PFSK-1 (cell line): ENCODE measurements around the gene STK32B.

Experiments
- POLR2AphosphoS5 ChIP-seq: IDR thresholded peaks from 2 replicates; pipeline ENCODE4 v1.6.1; 2012; ENCODE audit warnings: low read depth, mild to moderate bottlenecking, control low read depth, low read length, moderate library complexity
- REST ChIP-seq, 2 experiments: IDR thresholded peaks; 2 replicates each; pipeline versions ENCODE4 v1.6.1 to v1.8.0; 2011 to 2012; ENCODE audit warnings: low read depth in 2 of 2, low read length in 2 of 2, control low read depth in 1 of 2, inconsistent platforms in 1 of 2, mild to moderate bottlenecking in 1 of 2, moderate library complexity in 1 of 2; ENCODE audit not compliant: insufficient read depth in 1 of 2
- SIN3A ChIP-seq: IDR thresholded peaks from 2 replicates; pipeline ENCODE4 v1.6.1; 2012; ENCODE audit warnings: mild to moderate bottlenecking, low read length, moderate library complexity, borderline replicate concordance; ENCODE audit not compliant: insufficient read depth
- TAF1 ChIP-seq: IDR thresholded peaks from 2 replicates; pipeline ENCODE4 v1.6.1; 2012; ENCODE audit warnings: low read length, control low read depth, borderline replicate concordance; ENCODE audit not compliant: insufficient read depth

GRCh38 chr4:5206016-5206790 is 154.9 kb downstream of the STK32B start:
- TF ChIP-seq REST (IDR thresholded peaks at IDR 0.05; ENCODE audit: insufficient read depth in 1 of 2, low read depth in 2 of 2, low read length in 2 of 2) = 0 out of 4 replicates have a peak, but pooled peaks of 1 of the 2 experiments have one; percentile 14
- TF ChIP-seq TAF1 = no peak
- peak; percentile 31; the same call in 1 of the 2 replicates for TF ChIP-seq POLR2AphosphoS5
- no peak for TF ChIP-seq SIN3A
